Measurements from ENCODE around the gene FAM89A. TPM values are rescaled to one million over a fixed set of nuclear protein-coding genes. Genes with fewer than 3 reads are reported as not detected.

The FAM89A gene
- total RNA-seq, 1 experiment from 2014 or later: 1.5 TPM

DNA sequence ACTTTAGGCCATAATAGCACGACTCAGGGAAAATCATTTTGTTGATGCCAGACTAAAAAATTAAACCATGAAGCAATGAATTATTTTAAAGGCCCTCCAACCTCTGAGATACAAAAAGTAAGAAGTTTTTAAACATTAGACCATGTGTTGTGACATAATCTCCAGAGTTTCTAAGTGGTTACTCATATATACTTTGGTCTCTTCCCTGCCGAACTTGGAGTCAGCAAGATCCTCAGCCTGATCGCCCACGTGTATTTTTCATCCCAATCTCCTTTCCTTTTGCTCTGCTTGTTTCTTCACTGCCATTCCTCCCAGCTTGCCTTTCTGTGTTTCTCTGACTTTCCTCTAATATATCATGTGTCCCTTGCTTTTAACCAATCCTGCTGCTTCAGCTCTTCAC lies 57.4 kb downstream of the FAM89A start:
- Histone ChIP-seq H2BK5ac (ENCODE audit: insufficient read length, low read length) (no peak overlapping the region), H3K9me3 (ENCODE audit: control insufficient read depth, low read depth, low read length) (no peaks in the 10 kb centered on the region), H2BK15ac (ENCODE audit: low read depth, low read length) (no peak overlapping the region), H3K4me2 (ENCODE audit: insufficient read depth, insufficient read length, low read length) (no peak overlapping the region), H3K23me2 (ENCODE audit: insufficient read length, low read depth, low read length, poor library complexity, severe bottlenecking) (peaks cover 9% of the 10 kb centered on the region), H3K79me2 (ENCODE audit: insufficient read depth, low read length) (no peaks in the 10 kb centered on the region), H2AFZ (ENCODE audit: low read length) (no peak overlapping the region), H4K5ac (ENCODE audit: insufficient read length, low read depth, low read length) (no peak overlapping the region), H2BK20ac (ENCODE audit: low read depth, low read length, poor library complexity, severe bottlenecking) (no peak overlapping the region), H2AK5ac (ENCODE audit: insufficient read length, low read length) (no peak overlapping the region), H3T11ph (ENCODE audit: low read length) (no peak overlapping the region), H4K91ac (ENCODE audit: insufficient read length, low read depth, low read length) (no peak overlapping the region), H3K27ac (ENCODE audit: insufficient read length, low read depth, low read length) (no peak overlapping the region), H3K14ac (ENCODE audit: insufficient read depth, low read length) (no peak overlapping the region), H3K56ac (ENCODE audit: insufficient read length, low read depth, low read length) (no peak overlapping the region), H3K4ac (ENCODE audit: low read depth, low read length) (no peak overlapping the region), H3K79me1 (ENCODE audit: insufficient read depth, low read depth, low read length, poor library complexity, severe bottlenecking) (no peaks in the 10 kb centered on the region), H4K8ac (replicated peaks; ENCODE audit: insufficient read length, low read depth, low read length) (no peak overlapping the region), H4K20me1 (ENCODE audit: control insufficient read depth, insufficient read depth, insufficient read length) (no peaks in the 10 kb centered on the region), H2BK12ac (ENCODE audit: insufficient read length, low read depth, low read length) (no peak overlapping the region), H3K23ac (ENCODE audit: insufficient read length, low read depth, low read length) (no peak overlapping the region), H3K18ac (ENCODE audit: insufficient read length, low read depth, low read length) (no peak overlapping the region), H2BK120ac (ENCODE audit: low read depth, low read length, poor library complexity, severe bottlenecking) (no peak overlapping the region), H3K27me3 (ENCODE audit: insufficient read depth, low read length) (peaks cover 66% of the 10 kb centered on the region), H3K9ac (ENCODE audit: extremely low read depth, insufficient read length, low read length) (no peak overlapping the region), H3K4me1 (ENCODE audit: insufficient read depth, low read length) (0 out of 2 replicates have a peak, but pooled peaks cover 2% of the 10 kb centered on the region)
- Mint-ChIP-seq H3K9me3 (no peaks in the 10 kb centered on the region; a peak in 1 of 5 replicates), H3K4me3 (no peak overlapping the region), H3K36me3 (ENCODE audit: insufficient read depth in 1 of 3, low read depth in 3 of 3) (peaks cover 0 to 7% (median 5%) of the 10 kb centered on the region in 3 experiments; a peak in 5 of 7 replicates), H3K27ac (no peak overlapping the region), H3K4me1 (peaks cover 25 to 36% of the 10 kb centered on the region in 2 experiments), H3K27me3 (ENCODE audit: low read depth) (peaks cover 2% of the 10 kb centered on the region)
- no peak for TF ChIP-seq CTCF (conservative IDR thresholded peaks at IDR 0.05)
- WGBS (ENCODE audit: extremely low coverage, insufficient read length, low lambda C conversion rate): no CpG with 5 or more reads among the region's 4 CpGs
- no peak for DNase-seq
